ENCODE measurements around the gene SGSM1.

The SGSM1 gene

GRCh38 chr22:24791362-24791761, 14.6 kb upstream of the SGSM1 start:
- Histone ChIP-seq H3K36me3 (ENCODE audit: control insufficient read depth, insufficient read depth, low read length) (no peaks in the 10 kb centered on the region), H3K9ac (no peak overlapping the region), H3K9me3 (ENCODE audit: control insufficient read depth, low read length) (no peaks in the 10 kb centered on the region), H3K79me2 (no peaks in the 10 kb centered on the region), H3K4me1 (no peaks in the 10 kb centered on the region), H3K27ac (no peak overlapping the region), H3K4me3 (ENCODE audit: low read depth, low read length) (no peak overlapping the region), H3K4me2 (ENCODE audit: low read length) (no peak overlapping the region), H2AFZ (no peak overlapping the region), H3K27me3 (ENCODE audit: control insufficient read depth, insufficient read depth, low read length) (no peaks in the 10 kb centered on the region)
- TF ChIP-seq, protein P1, sequence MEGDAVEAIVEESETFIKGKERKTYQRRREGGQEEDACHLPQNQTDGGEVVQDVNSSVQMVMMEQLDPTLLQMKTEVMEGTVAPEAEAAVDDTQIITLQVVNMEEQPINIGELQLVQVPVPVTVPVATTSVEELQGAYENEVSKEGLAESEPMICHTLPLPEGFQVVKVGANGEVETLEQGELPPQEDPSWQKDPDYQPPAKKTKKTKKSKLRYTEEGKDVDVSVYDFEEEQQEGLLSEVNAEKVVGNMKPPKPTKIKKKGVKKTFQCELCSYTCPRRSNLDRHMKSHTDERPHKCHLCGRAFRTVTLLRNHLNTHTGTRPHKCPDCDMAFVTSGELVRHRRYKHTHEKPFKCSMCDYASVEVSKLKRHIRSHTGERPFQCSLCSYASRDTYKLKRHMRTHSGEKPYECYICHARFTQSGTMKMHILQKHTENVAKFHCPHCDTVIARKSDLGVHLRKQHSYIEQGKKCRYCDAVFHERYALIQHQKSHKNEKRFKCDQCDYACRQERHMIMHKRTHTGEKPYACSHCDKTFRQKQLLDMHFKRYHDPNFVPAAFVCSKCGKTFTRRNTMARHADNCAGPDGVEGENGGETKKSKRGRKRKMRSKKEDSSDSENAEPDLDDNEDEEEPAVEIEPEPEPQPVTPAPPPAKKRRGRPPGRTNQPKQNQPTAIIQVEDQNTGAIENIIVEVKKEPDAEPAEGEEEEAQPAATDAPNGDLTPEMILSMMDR (IDR thresholded peaks at IDR 0.05) = no peak

DNA sequence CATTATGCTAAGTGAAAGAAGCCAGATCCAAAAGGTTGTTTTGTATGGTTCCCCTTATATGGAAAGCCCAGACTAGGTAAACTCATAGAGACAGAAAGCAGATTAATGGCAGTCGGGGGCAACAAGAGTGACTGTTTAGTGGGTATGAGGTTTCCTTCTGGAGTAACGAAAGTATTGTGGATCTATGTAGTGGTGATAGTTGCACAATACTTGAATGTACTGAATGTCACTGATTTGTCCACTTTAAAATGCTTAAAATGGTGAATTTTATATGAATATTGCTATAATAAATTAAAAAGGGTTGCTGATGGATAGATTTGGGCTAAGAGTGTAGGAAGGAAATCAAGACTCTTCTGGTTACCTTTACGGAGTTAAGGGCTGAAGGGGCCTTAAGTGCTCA, 10.0 kb upstream of the SGSM1 start:
- Histone ChIP-seq H3K9me3 (ENCODE audit: control insufficient read depth, low read length) (no peaks in the 10 kb centered on the region), H3K79me2 (no peaks in the 10 kb centered on the region), H3K27ac (no peak overlapping the region), H3K9ac (no peak overlapping the region), H3K36me3 (ENCODE audit: control insufficient read depth, insufficient read depth, low read length) (no peaks in the 10 kb centered on the region), H3K27me3 (ENCODE audit: control insufficient read depth, insufficient read depth, low read length) (no peaks in the 10 kb centered on the region), H3K4me2 (ENCODE audit: low read length) (no peak overlapping the region), H3K4me3 (ENCODE audit: low read depth, low read length) (no peak overlapping the region), H2AFZ (no peak overlapping the region), H3K4me1 (no peaks in the 10 kb centered on the region)
- TF ChIP-seq, protein P1 (IDR thresholded peaks at IDR 0.05) = no peak

- Histone ChIP-seq H3K4me3 (ENCODE audit: low read depth, low read length) (no peak overlapping the region), H3K27ac (no peak overlapping the region), H3K36me3 (ENCODE audit: control insufficient read depth, insufficient read depth, low read length) (no peaks in the 10 kb centered on the region), H2AFZ (no peak overlapping the region), H3K4me1 (no peaks in the 10 kb centered on the region), H3K4me2 (ENCODE audit: low read length) (no peak overlapping the region), H3K9me3 (ENCODE audit: control insufficient read depth, low read length) (no peaks in the 10 kb centered on the region), H3K79me2 (no peaks in the 10 kb centered on the region), H3K27me3 (ENCODE audit: control insufficient read depth, insufficient read depth, low read length) (no peaks in the 10 kb centered on the region), H3K9ac (no peak overlapping the region)
- TF ChIP-seq, protein P1 (IDR thresholded peaks at IDR 0.05) = no peak
Observed at GRCh38 chr22:24796860-24797259, 9.2 kb upstream of the SGSM1 start.

GRCh38 chr22:24801901-24802465, 4.0 kb upstream of the SGSM1 start:
- H3K4me2 ChIP-seq (ENCODE audit: low read length) = no peak overlapping the region
- H3K9me3 ChIP-seq (ENCODE audit: control insufficient read depth, low read length) = no peaks in the 10 kb centered on the region
- no peak overlapping the region for H2AFZ ChIP-seq
- H3K27me3 ChIP-seq (ENCODE audit: control insufficient read depth, insufficient read depth, low read length) = no peaks in the 10 kb centered on the region
- H3K79me2 ChIP-seq = no peaks in the 10 kb centered on the region
- H3K4me3 ChIP-seq (ENCODE audit: low read depth, low read length) = no peak overlapping the region
- no peaks in the 10 kb centered on the region for H3K4me1 ChIP-seq
- H3K36me3 ChIP-seq (ENCODE audit: control insufficient read depth, insufficient read depth, low read length) = no peaks in the 10 kb centered on the region
- no peak overlapping the region for H3K27ac ChIP-seq
- TF ChIP-seq, protein P1 (IDR thresholded peaks at IDR 0.05) = no peak
- H3K9ac ChIP-seq = no peak overlapping the region

GRCh38 chr22:24803064-24803542, 2.9 kb upstream of the SGSM1 start:
- Histone ChIP-seq H3K4me1 (no peaks in the 10 kb centered on the region), H3K79me2 (no peaks in the 10 kb centered on the region), H3K4me3 (ENCODE audit: low read depth, low read length) (no peak overlapping the region)

More at GRCh38 chr22:24803064-24803542, 2.9 kb upstream of the SGSM1 start:
- Histone ChIP-seq H3K27ac (no peak overlapping the region), H3K9ac (no peak overlapping the region), H3K27me3 (ENCODE audit: control insufficient read depth, insufficient read depth, low read length) (no peaks in the 10 kb centered on the region), H3K9me3 (ENCODE audit: control insufficient read depth, low read length) (no peaks in the 10 kb centered on the region), H2AFZ (no peak overlapping the region), H3K36me3 (ENCODE audit: control insufficient read depth, insufficient read depth, low read length) (no peaks in the 10 kb centered on the region), H3K4me2 (ENCODE audit: low read length) (no peak overlapping the region)
- TF ChIP-seq, protein P1 (IDR thresholded peaks at IDR 0.05) = peak; percentile 71
